OCI-LY1 (cell line): ENCODE measurements around the gene ADH1B.

Source experiments
- H2AFZ ChIP-seq: fragments of 200-600 bp; sonication (generic), shearing (Covaris generic); 2 replicates; pipeline ENCODE4 v1.6.0; 2014; ENCODE audit warnings: antibody characterized with exemption, mild to moderate bottlenecking, low read length
- H3F3A ChIP-seq: fragments of 200-600 bp; sonication (generic), shearing (Covaris generic); 2 replicates; pipeline ENCODE4 v1.6.0; 2014; ENCODE audit warnings: mild to moderate bottlenecking, antibody characterized with exemption, low read length, moderate library complexity; ENCODE audit not compliant: insufficient read depth
- H3K27ac ChIP-seq: fragments of 200-600 bp; sonication (generic); 2 replicates; pipeline ENCODE4 v1.5.1; 2014; ENCODE audit warnings: low read length, mixed run types, mild to moderate bottlenecking, low read depth; ENCODE audit not compliant: poor library complexity, severe bottlenecking
- H3K27me3 ChIP-seq: fragments of 200-600 bp; sonication (generic); 2 replicates; pipeline ENCODE4 v1.6.0; 2014; ENCODE audit warnings: antibody characterized with exemption, mild to moderate bottlenecking, low read length, moderate library complexity; ENCODE audit not compliant: insufficient read depth
- H3K36me3 ChIP-seq: fragments of 200-600 bp; sonication (generic); 2 replicates; pipeline ENCODE4 v1.6.1; 2014; ENCODE audit warnings: mild to moderate bottlenecking, antibody characterized with exemption, low read length, moderate library complexity, mixed read lengths; ENCODE audit not compliant: insufficient read depth
- H3K4me1 ChIP-seq: fragments of 200-600 bp; sonication (generic); 2 replicates; pipeline ENCODE4 v1.5.1; 2014; ENCODE audit warnings: mild to moderate bottlenecking, low read length, moderate library complexity; ENCODE audit not compliant: insufficient read depth, severe bottlenecking
- H3K4me2 ChIP-seq: fragments of 200-600 bp; sonication (generic), shearing (Covaris generic); 2 replicates; pipeline ENCODE4 v1.6.1; 2014; ENCODE audit warnings: low read length
- H3K4me3 ChIP-seq: fragments of 200-600 bp; sonication (generic); 2 replicates; pipeline ENCODE4 v1.5.1; 2014; ENCODE audit warnings: low read length, low read depth, mild to moderate bottlenecking, mixed read lengths; ENCODE audit not compliant: poor library complexity, severe bottlenecking
- H3K79me2 ChIP-seq: fragments of 200-600 bp; shearing (Covaris generic); 2 replicates; pipeline ENCODE4 v1.6.1; 2016; ENCODE audit warnings: mixed run types, low read length, mixed read lengths; ENCODE audit not compliant: insufficient read depth
- H3K9ac ChIP-seq: fragments of 200-600 bp; sonication (generic), shearing (Covaris generic); 2 replicates; pipeline ENCODE4 v1.6.1; 2014; ENCODE audit warnings: mild to moderate bottlenecking, low read length, mixed read lengths
- H3K9me2 ChIP-seq: fragments of 200-600 bp; sonication (generic), shearing (Covaris generic); 2 replicates; pipeline ENCODE4 v1.6.1; 2014; ENCODE audit warnings: low read depth, mild to moderate bottlenecking, low read length, mixed read lengths
- H3K9me3 ChIP-seq: fragments of 200-600 bp; shearing (Covaris generic); 2 replicates; pipeline ENCODE4 v1.6.1; 2014; ENCODE audit warnings: low read length, mixed read lengths
- H4K20me1 ChIP-seq: fragments of 200-600 bp; sonication (generic), shearing (Covaris generic); 2 replicates; pipeline ENCODE4 v1.6.0; 2016; ENCODE audit warnings: mild to moderate bottlenecking, low read length; ENCODE audit not compliant: insufficient read depth
- EZH2 ChIP-seq: fragments of 200-600 bp; sonication (generic), shearing (Covaris generic); IDR thresholded peaks from 2 replicates; pipeline ENCODE4 v1.8.0; 2017; ENCODE audit warnings: borderline replicate concordance, mixed run types, mild to moderate bottlenecking, antibody characterized with exemption, low read length, moderate library complexity, mixed read lengths
- TF ChIP-seq, protein P1 (sequence below): fragments of 200-600 bp; sonication (generic), shearing (Covaris generic); IDR thresholded peaks from 2 replicates; pipeline ENCODE4 v1.5.1; 2017; ENCODE audit warnings: mild to moderate bottlenecking, antibody characterized with exemption, low read length, moderate library complexity, mixed read lengths

ADH1B gene

DNA sequence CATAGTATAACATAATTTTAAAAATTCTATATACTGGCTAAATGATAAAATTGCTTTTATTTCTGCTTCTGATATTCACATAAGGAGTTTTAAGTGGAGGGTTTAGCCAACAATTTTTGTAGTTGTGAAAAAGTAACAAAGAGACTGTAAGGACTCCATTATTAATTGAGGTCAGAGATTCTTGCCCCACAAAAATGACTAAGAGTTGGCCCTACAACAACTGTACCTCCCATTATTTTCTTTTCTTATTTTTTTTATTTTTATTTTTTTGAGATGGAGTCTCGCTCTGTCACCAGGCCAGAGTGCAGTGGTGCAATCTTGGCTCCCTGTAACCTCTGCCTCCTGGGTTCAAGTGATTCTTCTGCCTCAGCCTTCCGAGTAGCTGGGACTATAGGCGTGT is 9.4 kb upstream of the ADH1B start:
- Histone ChIP-seq H3K27ac (no peak overlapping the region), H4K20me1 (no peaks in the 10 kb centered on the region), H3K9me2 (no peaks in the 10 kb centered on the region), H2AFZ (no peak overlapping the region), H3K4me2 (no peak overlapping the region), H3K36me3 (no peaks in the 10 kb centered on the region), H3K4me1 (no peaks in the 10 kb centered on the region), H3F3A (no peaks in the 10 kb centered on the region), H3K4me3 (no peak overlapping the region), H3K27me3 (no peaks in the 10 kb centered on the region), H3K79me2 (no peaks in the 10 kb centered on the region), H3K9ac (no peak overlapping the region), H3K9me3 (no peaks in the 10 kb centered on the region)
- no peak for TF ChIP-seq EZH2
- TF ChIP-seq, protein P1, sequence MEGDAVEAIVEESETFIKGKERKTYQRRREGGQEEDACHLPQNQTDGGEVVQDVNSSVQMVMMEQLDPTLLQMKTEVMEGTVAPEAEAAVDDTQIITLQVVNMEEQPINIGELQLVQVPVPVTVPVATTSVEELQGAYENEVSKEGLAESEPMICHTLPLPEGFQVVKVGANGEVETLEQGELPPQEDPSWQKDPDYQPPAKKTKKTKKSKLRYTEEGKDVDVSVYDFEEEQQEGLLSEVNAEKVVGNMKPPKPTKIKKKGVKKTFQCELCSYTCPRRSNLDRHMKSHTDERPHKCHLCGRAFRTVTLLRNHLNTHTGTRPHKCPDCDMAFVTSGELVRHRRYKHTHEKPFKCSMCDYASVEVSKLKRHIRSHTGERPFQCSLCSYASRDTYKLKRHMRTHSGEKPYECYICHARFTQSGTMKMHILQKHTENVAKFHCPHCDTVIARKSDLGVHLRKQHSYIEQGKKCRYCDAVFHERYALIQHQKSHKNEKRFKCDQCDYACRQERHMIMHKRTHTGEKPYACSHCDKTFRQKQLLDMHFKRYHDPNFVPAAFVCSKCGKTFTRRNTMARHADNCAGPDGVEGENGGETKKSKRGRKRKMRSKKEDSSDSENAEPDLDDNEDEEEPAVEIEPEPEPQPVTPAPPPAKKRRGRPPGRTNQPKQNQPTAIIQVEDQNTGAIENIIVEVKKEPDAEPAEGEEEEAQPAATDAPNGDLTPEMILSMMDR, result no peak

DNA sequence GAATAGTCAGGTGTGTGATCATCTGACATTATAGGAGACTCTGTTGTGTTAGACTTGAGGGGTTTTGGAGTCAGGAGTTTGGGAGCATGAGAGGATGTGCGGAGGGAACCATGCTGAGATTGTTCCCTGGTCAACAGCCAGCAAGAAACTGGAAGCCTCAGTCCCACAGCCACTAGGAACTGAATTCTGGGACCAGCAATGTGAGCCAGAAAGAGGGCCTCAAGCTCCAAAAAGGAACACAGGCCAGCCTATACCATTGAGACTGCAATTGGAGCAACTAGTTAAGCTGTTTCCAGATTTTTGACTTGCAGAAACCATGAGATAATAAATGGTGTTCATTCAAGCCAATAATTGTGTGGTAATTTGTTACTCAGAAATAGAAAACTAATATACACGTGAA is 8.7 kb upstream of the ADH1B start:
- no peaks in the 10 kb centered on the region for H3K79me2 ChIP-seq
- H3K27me3 ChIP-seq, result no peaks in the 10 kb centered on the region
- H4K20me1 ChIP-seq, result no peaks in the 10 kb centered on the region
- TF ChIP-seq, protein P1, result no peak
- TF ChIP-seq EZH2, result no peak
- H3F3A ChIP-seq, result no peaks in the 10 kb centered on the region
- no peak overlapping the region for H2AFZ ChIP-seq
- no peak overlapping the region for H3K9ac ChIP-seq
- no peaks in the 10 kb centered on the region for H3K9me2 ChIP-seq
- H3K9me3 ChIP-seq, result no peaks in the 10 kb centered on the region
- no peaks in the 10 kb centered on the region for H3K4me1 ChIP-seq
- H3K4me2 ChIP-seq, result no peak overlapping the region
- no peak overlapping the region for H3K27ac ChIP-seq
- H3K36me3 ChIP-seq, result no peaks in the 10 kb centered on the region
- no peak overlapping the region for H3K4me3 ChIP-seq

DNA sequence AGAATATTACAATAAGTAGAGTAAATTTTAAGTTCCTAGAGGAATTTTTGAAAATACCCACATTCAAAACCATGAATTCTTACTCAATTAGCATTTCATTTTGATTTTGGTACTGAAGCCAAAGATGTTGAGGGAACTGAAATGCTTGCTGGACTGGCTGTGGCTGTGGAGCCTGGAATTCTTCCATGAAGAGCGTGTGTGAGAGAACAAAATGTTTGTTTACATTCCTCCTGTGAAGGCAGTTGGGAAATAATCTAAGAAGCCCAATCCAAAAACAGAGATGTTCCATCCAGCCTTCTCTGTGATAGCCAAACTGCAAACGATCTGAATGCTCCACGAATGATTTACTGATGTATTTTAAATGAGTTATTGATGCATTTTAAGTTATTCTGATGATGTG is 3.8 kb upstream of the ADH1B start:
- Histone ChIP-seq H3K9ac (no peak overlapping the region), H3K9me2 (no peaks in the 10 kb centered on the region), H3F3A (no peaks in the 10 kb centered on the region), H3K36me3 (no peaks in the 10 kb centered on the region), H3K4me3 (no peak overlapping the region), H3K9me3 (no peaks in the 10 kb centered on the region), H3K27me3 (no peaks in the 10 kb centered on the region), H3K79me2 (no peaks in the 10 kb centered on the region), H3K4me2 (no peak overlapping the region), H3K4me1 (no peaks in the 10 kb centered on the region), H4K20me1 (no peaks in the 10 kb centered on the region), H3K27ac (no peak overlapping the region), H2AFZ (no peak overlapping the region)
- no peak for TF ChIP-seq EZH2
- TF ChIP-seq, protein P1, result no peak
